DND-41 (cell line): Measurements from ENCODE around the gene SERHL2.

Source experiments
- CTCF ChIP-seq: IDR thresholded peaks from 2 replicates; pipeline ENCODE4 v1.5.1; 2012; ENCODE audit warnings: borderline replicate concordance, low read length, moderate library complexity, mild to moderate bottlenecking; ENCODE audit not compliant: poor library complexity, severe bottlenecking; ENCODE audit errors: extremely low read depth
- EZH2 ChIP-seq: IDR thresholded peaks from 3 replicates; pipeline ENCODE4 v1.6.1; 2012; ENCODE audit warnings: borderline replicate concordance, low read depth, mild to moderate bottlenecking, moderate library complexity, low read length, inconsistent platforms; ENCODE audit not compliant: severe bottlenecking

DNA sequence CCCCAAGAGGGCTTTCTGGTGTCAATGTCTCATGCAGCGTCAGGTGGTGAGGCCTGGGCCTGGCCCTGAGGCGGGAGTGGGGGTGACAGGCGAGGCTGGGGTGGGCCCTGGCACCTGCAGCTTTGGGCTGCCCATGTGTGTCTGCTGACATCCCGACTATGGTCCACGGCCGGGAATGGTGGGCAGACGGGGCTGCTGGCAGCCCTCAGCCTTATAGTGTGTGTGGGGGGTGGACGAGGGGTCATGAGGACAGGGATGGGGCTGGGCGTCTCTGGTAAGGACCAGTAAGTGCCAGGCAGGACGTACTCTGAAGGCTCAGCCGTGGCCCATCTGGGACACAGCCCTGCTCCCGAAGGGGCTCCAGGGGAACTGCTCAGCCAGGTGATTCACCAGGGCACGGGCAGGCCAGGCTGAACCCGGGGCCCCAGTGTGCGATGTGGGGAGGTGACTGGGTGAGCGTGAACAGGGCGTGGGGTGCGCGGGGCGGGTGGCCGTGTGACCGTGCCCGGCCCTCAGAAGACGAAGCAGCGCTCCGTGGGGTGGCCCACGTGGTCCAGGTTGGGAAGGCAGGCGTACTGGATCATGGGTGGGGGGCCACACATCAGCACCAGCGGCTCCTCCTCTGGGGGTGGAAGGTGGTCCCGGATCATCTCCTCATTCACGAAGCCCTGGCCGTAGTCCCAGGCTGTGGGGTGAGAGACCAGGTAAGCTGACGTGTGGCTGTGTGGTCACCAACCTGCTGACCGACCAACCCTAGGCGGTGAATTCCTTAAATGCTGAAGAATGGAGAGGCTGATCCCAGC is 65.7 kb downstream of the SERHL2 start:
- TF ChIP-seq EZH2 (no peak), CTCF (no peak)
